Measurements from ENCODE around the gene RPS18. TPM values are rescaled to one million over a fixed set of nuclear protein-coding genes. Genes with fewer than 3 reads are reported as not detected.
A peak's percentile ranks its signal among the peaks of the same experiment; 100 is the strongest.
"Not testable (repeated sequence)": the region's sequence is repeated elsewhere in the genome, so short reads cannot be mapped to it uniquely, and the experiment has no call there.

RPS18 gene
- polyA plus RNA-seq, 2 of the 4 experiments (the other 2 are of a cell fraction) = 3,426 to 3,611 TPM

DNA sequence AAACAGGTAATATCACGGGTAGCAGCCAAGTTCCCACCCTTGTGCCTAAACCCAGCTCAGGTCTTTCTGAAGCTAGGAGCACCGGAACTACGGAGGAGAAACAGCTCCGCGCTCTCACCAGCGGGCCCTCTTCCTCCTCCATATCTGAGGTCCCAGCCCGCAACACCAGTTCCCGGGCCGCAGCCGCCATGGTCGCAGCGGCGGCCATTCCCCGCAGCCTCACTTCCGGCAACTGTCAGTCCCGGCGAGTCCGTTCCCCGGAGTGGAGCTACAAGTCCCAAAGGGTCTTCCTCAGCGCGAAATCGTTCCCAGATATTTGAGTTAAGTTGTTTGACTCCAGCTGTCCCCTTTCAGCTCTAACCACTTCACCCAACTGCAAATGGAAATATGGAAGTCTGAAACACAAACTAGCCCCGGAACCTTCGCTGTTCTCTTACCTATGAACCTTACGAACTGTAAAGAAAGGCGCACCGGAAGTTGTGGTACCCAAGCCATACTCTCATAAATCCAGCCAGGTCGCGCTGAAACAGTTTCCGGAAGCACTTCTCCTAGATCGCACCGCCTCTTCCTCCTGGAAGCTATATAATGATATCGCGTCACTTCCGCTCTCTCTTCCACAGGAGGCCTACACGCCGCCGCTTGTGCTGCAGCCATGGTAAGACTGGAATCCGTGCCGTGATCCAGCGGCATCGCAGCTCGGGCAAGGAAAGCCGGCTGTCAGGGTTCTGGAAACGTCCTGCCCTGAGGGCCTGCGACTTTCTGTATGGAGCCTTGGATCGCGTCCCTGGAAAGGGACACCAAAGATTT, at the start of gene RPS18, which contains the start of gene VPS52 (continued):
- no peak for TF ChIP-seq EHMT2 (IDR thresholded peaks at IDR 0.05; ENCODE audit: low read depth)
- no peak for TF ChIP-seq RARB (CRISPR knock-in tag; IDR thresholded peaks at IDR 0.05)
- no peak for TF ChIP-seq HOXB13 (CRISPR knock-in tag; IDR thresholded peaks at IDR 0.05; ENCODE audit: low read depth)
- no peak for TF ChIP-seq RFX5 (IDR thresholded peaks at IDR 0.05)
- no peak for TF ChIP-seq USF2 (IDR thresholded peaks at IDR 0.05)
- no peak for TF ChIP-seq RAD21 (conservative IDR thresholded peaks at IDR 0.05 in 1 of 2, IDR thresholded peaks at IDR 0.05 in 1 of 2)
- TF ChIP-seq HOXB5 (CRISPR knock-in tag; IDR thresholded peaks at IDR 0.05) = no peak
- peak; percentile 85 to 97 for TF ChIP-seq JUN (IDR thresholded peaks at IDR 0.05)
- TF ChIP-seq FOXS1 (CRISPR knock-in tag; IDR thresholded peaks at IDR 0.05) = no peak
- peak; percentile 98 for TF ChIP-seq POLR2A (IDR thresholded peaks at IDR 0.05; ENCODE audit: low read length)
- no peak for TF ChIP-seq MAFK (IDR thresholded peaks at IDR 0.05; ENCODE audit: partially characterized antibody)
- TF ChIP-seq EP300 (IDR thresholded peaks at IDR 0.05) = no peak
- TF ChIP-seq HEYL (CRISPR knock-in tag; IDR thresholded peaks at IDR 0.05) = no peak
- no peak for TF ChIP-seq MAZ (IDR thresholded peaks at IDR 0.05; ENCODE audit: borderline replicate concordance, low read depth, low read length)
- TF ChIP-seq, protein P1, sequence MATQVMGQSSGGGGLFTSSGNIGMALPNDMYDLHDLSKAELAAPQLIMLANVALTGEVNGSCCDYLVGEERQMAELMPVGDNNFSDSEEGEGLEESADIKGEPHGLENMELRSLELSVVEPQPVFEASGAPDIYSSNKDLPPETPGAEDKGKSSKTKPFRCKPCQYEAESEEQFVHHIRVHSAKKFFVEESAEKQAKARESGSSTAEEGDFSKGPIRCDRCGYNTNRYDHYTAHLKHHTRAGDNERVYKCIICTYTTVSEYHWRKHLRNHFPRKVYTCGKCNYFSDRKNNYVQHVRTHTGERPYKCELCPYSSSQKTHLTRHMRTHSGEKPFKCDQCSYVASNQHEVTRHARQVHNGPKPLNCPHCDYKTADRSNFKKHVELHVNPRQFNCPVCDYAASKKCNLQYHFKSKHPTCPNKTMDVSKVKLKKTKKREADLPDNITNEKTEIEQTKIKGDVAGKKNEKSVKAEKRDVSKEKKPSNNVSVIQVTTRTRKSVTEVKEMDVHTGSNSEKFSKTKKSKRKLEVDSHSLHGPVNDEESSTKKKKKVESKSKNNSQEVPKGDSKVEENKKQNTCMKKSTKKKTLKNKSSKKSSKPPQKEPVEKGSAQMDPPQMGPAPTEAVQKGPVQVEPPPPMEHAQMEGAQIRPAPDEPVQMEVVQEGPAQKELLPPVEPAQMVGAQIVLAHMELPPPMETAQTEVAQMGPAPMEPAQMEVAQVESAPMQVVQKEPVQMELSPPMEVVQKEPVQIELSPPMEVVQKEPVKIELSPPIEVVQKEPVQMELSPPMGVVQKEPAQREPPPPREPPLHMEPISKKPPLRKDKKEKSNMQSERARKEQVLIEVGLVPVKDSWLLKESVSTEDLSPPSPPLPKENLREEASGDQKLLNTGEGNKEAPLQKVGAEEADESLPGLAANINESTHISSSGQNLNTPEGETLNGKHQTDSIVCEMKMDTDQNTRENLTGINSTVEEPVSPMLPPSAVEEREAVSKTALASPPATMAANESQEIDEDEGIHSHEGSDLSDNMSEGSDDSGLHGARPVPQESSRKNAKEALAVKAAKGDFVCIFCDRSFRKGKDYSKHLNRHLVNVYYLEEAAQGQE (IDR thresholded peaks at IDR 0.05) = no peak
- no peak for TF ChIP-seq HDAC2 (IDR thresholded peaks at IDR 0.05)
- TF ChIP-seq CBX2 (IDR thresholded peaks at IDR 0.05; ENCODE audit: borderline replicate concordance, low read depth) = no peak
- TF ChIP-seq ESRRA (IDR thresholded peaks at IDR 0.05; ENCODE audit: borderline replicate concordance, low read length) = no peak
- TF ChIP-seq, protein P2, sequence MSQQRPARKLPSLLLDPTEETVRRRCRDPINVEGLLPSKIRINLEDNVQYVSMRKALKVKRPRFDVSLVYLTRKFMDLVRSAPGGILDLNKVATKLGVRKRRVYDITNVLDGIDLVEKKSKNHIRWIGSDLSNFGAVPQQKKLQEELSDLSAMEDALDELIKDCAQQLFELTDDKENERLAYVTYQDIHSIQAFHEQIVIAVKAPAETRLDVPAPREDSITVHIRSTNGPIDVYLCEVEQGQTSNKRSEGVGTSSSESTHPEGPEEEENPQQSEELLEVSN (IDR thresholded peaks at IDR 0.05; ENCODE audit: borderline replicate concordance, low read depth) = no peak
- TF ChIP-seq TP53 (CRISPR knock-in tag; IDR thresholded peaks at IDR 0.05) = no peak
- no peak for TF ChIP-seq CHD2 (IDR thresholded peaks at IDR 0.05; ENCODE audit: low read length, partially characterized antibody)
- TF ChIP-seq PBX3 (IDR thresholded peaks at IDR 0.05) = no peak
- TF ChIP-seq ZNF302 (CRISPR knock-in tag; IDR thresholded peaks at IDR 0.05) = no peak
- TF ChIP-seq CBX8 (IDR thresholded peaks at IDR 0.05) = no peak

GRCh38 chr6:33226503-33227120, 45.3 kb upstream of the RPS18 start:
- H3K27ac ChIP-seq; ATAC-seq; FAIRE-seq; DNase-seq (ENCODE audit: low read depth in 1 of 2, low spot score in 1 of 2); H3K9me3 ChIP-seq; POLR2A ChIA-PET; H3K4me2 ChIP-seq; H3K4me3 ChIP-seq; H3K4me1 ChIP-seq: not testable (repeated sequence)
- WGBS (ENCODE audit: missing lambda C conversion rate) = 69% methylated on average over 12 of the region's 14 CpGs
- CTCF ChIA-PET = interaction anchor here (1.3 to 3.2 kb wide), 3 partner anchors 21 to 226 kb away, joined by 3 to 7 read pairs (median 5); no protein-coding TSS in a partner anchor
